ENCODE measurements around the gene ARID5A. TPM values are rescaled to one million over a fixed set of nuclear protein-coding genes. Genes with fewer than 3 reads are reported as not detected.
"Not testable (repeated sequence)": the region's sequence is repeated elsewhere in the genome, so short reads cannot be mapped to it uniquely, and the experiment has no call there.

Gene ARID5A
- total RNA-seq, 4 donors from 2014 or later: 40.0 to 98.5 (median 53.9) TPM

- TF ChIP-seq POLR2AphosphoS5 (IDR thresholded peaks at IDR 0.05) (peak; percentile 83), POLR2A (IDR thresholded peaks at IDR 0.05) (no peak), EP300 (IDR thresholded peaks at IDR 0.05) (no peak)
- TF ChIP-seq, protein P1, sequence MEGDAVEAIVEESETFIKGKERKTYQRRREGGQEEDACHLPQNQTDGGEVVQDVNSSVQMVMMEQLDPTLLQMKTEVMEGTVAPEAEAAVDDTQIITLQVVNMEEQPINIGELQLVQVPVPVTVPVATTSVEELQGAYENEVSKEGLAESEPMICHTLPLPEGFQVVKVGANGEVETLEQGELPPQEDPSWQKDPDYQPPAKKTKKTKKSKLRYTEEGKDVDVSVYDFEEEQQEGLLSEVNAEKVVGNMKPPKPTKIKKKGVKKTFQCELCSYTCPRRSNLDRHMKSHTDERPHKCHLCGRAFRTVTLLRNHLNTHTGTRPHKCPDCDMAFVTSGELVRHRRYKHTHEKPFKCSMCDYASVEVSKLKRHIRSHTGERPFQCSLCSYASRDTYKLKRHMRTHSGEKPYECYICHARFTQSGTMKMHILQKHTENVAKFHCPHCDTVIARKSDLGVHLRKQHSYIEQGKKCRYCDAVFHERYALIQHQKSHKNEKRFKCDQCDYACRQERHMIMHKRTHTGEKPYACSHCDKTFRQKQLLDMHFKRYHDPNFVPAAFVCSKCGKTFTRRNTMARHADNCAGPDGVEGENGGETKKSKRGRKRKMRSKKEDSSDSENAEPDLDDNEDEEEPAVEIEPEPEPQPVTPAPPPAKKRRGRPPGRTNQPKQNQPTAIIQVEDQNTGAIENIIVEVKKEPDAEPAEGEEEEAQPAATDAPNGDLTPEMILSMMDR (IDR thresholded peaks at IDR 0.05): peak in 3 of 4 experiments; percentile 94 to 96 (median 94)
- no peak overlapping the region for H3K4me3 ChIP-seq
- peaks cover 0 to 16% (median 5%) of the 10 kb centered on the region in 3 donors for H3K4me1 ChIP-seq
- peak; percentile 68 for ATAC-seq
- WGBS, 2 donors (ENCODE audit: low coverage in 1 of 2): 50% methylated on average over 4 of the region's 35 CpGs; no CpG with 5 or more reads in 1 of the 2 donors
- no peaks in the 10 kb centered on the region for H3K9me3 ChIP-seq
- H3K27ac ChIP-seq: peak overlapping the region in 3 of 4 donors; percentile 5 to 15 (median 8)
- no peaks in the 10 kb centered on the region for H3K27me3 ChIP-seq
- H3K36me3 ChIP-seq: peaks cover 0 to 38% of the 10 kb centered on the region in 2 donors
Measured at GRCh38 chr2:96554293-96555145, 18.0 kb downstream of the ARID5A start.

- 64 to 90% methylated on average over 2 to 11 of the region's 14 CpGs for WGBS, 2 donors (ENCODE audit: low coverage in 1 of 2)
- Histone ChIP-seq H3K4me1 (peaks cover 0 to 13% (median 5%) of the 10 kb centered on the region in 3 donors), H3K27me3 (no peaks in the 10 kb centered on the region), H3K9me3 (no peaks in the 10 kb centered on the region), H3K27ac (no peak overlapping the region), H3K4me3 (no peak overlapping the region), H3K36me3 (peaks cover 0 to 31% of the 10 kb centered on the region in 2 donors)
- TF ChIP-seq EP300 (IDR thresholded peaks at IDR 0.05): no peak
- TF ChIP-seq, protein P1 (IDR thresholded peaks at IDR 0.05): no peak
- no peak for TF ChIP-seq POLR2AphosphoS5 (IDR thresholded peaks at IDR 0.05)
- no peak for TF ChIP-seq POLR2A (IDR thresholded peaks at IDR 0.05)
- ATAC-seq: no peak
Measured at GRCh38 chr2:96555146-96555610, 18.6 kb downstream of the ARID5A start.

DNA sequence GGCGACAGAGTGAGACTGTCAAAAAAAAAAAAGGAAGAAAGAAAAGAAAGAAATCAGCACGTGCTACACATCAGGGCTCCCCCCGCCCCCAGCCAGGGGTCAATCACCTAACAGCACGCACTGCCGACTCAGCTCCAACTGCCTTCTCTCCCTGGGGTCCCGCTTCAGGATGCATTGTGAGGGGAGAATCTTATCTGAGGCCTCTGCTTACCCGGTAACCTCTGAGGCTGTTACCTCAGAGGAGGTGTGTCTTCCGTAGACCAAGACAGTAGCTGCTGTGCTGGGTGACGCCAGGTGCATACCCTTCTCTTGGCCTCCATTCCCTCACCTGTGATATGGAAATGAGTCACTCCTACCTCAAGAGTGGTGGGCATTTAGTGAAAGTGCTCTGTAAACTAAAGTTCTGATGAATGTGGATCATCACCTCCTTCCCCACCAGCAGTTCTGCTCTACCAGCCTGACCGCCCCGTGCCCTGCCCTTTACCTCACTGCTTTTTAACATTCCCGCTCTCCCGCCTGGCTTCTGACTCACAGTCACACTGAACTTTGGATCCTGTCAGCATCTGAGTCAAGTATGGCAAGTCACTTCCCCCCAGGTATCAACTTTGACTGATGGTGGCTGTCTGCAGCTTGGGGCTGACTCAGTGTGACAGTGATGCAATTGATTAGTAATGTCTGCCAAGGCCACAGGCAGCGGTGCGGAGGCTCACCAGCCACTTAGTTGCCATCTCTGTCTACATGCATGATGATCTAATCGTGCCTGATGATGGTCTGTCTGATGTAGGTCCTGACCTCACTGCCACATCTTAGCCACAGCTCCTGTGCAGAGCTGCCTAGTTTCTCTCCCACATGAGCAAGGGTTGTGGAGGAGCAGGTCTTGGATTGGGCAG lies 20.1 kb downstream of the ARID5A start:
- Histone ChIP-seq H3K4me1 (peaks cover 0 to 13% (median 5%) of the 10 kb centered on the region in 3 donors), H3K36me3 (peaks cover 0 to 16% of the 10 kb centered on the region in 2 donors), H3K27me3 (no peaks in the 10 kb centered on the region), H3K9me3 (no peaks in the 10 kb centered on the region), H3K4me3 (no peak overlapping the region), H3K27ac (no peak overlapping the region)
- ATAC-seq: no peak
- peak; percentile 61 for TF ChIP-seq POLR2AphosphoS5 (IDR thresholded peaks at IDR 0.05)
- TF ChIP-seq, protein P1 (IDR thresholded peaks at IDR 0.05): no peak
- 72% methylated on average over 11 of the region's 16 CpGs; no CpG with 5 or more reads in 1 of the 2 donors for WGBS, 2 donors (ENCODE audit: low coverage in 1 of 2)

DNA sequence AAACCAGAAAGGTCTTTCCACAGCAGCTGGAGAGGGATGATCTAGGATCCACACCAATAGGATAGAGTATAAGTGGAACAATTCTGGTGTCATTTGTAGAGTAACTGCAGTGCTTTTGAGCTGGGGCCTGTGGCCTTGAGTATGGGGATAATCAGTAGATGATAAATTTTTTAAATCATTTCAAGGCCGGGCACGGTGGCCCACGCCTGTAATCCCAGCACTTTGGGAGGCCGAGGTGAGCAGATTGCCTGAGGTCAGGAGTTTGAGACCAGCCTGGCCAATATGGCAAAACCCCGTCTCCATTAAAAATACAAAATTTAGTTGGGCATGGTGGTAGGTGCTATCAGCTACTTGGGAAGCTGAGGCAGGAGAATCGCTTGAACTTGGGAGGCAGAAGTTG lies 20.9 kb downstream of the ARID5A start:
- not testable (repeated sequence) for H3K36me3 ChIP-seq, H3K27me3 ChIP-seq, H3K9me3 ChIP-seq, H3K27ac ChIP-seq, ATAC-seq, H3K4me3 ChIP-seq
- 88 to 100% methylated on average over 1 to 6 of the region's 6 CpGs for WGBS, 2 donors (ENCODE audit: low coverage in 1 of 2)
- peaks cover 0 to 13% (median 5%) of the 10 kb centered on the region in 3 donors for H3K4me1 ChIP-seq

DNA sequence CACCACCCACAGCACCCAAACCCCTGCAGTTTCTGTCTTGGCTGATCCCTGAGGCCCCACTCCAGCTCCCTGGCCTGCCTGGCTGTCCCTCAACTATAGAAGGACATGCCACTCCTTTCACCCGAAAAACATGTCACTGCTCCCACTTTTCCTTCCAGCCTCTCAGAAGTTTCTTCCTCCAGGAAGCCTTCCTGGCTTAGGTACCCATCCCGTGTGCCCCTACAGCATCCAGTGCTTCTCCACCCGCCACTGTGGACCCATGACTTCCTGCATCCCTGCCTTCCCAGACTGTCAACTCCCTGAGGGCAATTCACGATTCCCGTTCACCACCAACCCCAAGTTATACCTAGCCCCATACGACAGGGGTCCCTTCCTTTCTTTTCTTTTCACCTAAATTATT lies 21.5 kb downstream of the ARID5A start:
- WGBS, 2 donors (ENCODE audit: low coverage in 1 of 2): 91 to 94% methylated on average over 3 to 6 of the region's 6 CpGs
- Histone ChIP-seq H3K27me3 (no peaks in the 10 kb centered on the region), H3K4me3 (no peak overlapping the region), H3K9me3 (no peaks in the 10 kb centered on the region), H3K27ac (no peak overlapping the region), H3K36me3 (peaks cover 0 to 2% of the 10 kb centered on the region in 2 donors), H3K4me1 (peaks cover 0 to 13% (median 5%) of the 10 kb centered on the region in 3 donors)
- TF ChIP-seq POLR2A (IDR thresholded peaks at IDR 0.05): no peak
- no peak for TF ChIP-seq EP300 (IDR thresholded peaks at IDR 0.05)
- no peak for TF ChIP-seq POLR2AphosphoS5 (IDR thresholded peaks at IDR 0.05)
- TF ChIP-seq, protein P1 (IDR thresholded peaks at IDR 0.05): no peak
- no peak for ATAC-seq
